GM19240 (cell line): ENCODE data around the gene RHOH.

ENCODE experiments used
- DNase-seq: peaks from one replicate; pipeline ENCODE4 v3.0.0; 2011; ENCODE audit warnings: low spot score; ENCODE audit not compliant: insufficient read length

Gene RHOH

GRCh38 chr4:40187386-40187906, 9.4 kb upstream of the RHOH start:
- DNase-seq = no peak

DNA sequence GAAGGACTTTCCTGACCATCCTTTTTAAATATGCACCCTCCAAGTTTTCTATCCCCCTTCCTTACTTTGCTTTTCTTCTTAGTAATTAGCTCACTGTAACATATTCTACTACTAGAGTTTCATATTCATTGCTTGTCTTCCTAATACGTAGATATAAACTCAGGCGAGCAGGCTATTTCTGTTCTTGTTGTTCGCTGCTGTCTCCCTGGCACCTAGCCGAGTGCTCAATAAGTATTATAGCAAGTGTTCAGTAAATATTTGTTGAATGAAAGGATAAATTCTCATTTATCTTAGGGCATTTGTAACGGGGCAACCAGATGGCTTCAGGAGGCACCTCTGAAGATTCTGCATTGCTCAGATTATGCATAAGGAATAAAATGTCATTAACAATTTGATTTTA, 6.8 kb upstream of the RHOH start:
- no peak for DNase-seq

- DNase-seq = no peak
These were observed 6.4 kb upstream of the RHOH start for GRCh38 chr4:40190465-40190864.

DNA sequence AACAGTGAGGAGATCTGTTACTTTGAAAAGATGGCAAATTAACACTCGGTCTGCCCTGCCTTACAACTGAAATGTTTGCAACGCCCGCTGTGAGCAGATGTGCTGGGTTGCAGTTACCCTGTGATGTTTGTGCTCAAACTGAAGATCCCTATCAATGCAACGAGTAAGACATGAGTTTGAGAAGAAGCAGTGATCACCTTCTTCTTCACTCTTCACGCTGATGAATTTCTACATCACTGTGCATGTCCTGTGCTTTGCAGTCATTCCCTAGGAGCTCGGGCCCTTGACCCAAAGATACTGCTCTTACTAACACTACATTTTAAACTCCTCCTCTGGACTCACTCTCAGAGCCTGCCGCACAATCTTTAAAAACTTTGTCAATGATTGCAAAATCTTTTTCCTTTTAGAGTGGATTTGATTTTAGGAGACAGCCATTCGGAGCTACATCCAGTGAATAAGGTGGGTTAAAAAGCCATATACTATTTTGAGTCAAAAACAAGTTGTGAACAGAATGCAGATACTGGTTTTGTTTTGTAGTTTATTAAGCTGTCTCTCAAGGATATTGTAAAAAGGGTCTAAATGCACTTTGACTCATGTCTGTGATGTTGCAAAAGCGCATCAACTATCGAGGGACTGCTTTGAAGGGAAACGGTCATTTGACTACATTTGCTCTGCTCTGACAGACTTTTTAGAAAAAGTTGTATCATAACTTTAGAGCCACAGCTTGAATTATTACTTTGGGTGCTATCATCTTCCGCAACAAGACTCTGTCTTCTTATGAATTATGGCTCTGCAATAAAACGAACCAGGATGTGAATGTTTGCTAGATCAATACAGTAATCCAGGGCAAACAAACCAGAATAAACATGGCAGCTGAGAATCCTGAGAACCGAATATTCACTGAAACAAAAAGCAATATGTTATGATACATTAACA, 5.7 kb upstream of the RHOH start:
- no peak for DNase-seq

DNA sequence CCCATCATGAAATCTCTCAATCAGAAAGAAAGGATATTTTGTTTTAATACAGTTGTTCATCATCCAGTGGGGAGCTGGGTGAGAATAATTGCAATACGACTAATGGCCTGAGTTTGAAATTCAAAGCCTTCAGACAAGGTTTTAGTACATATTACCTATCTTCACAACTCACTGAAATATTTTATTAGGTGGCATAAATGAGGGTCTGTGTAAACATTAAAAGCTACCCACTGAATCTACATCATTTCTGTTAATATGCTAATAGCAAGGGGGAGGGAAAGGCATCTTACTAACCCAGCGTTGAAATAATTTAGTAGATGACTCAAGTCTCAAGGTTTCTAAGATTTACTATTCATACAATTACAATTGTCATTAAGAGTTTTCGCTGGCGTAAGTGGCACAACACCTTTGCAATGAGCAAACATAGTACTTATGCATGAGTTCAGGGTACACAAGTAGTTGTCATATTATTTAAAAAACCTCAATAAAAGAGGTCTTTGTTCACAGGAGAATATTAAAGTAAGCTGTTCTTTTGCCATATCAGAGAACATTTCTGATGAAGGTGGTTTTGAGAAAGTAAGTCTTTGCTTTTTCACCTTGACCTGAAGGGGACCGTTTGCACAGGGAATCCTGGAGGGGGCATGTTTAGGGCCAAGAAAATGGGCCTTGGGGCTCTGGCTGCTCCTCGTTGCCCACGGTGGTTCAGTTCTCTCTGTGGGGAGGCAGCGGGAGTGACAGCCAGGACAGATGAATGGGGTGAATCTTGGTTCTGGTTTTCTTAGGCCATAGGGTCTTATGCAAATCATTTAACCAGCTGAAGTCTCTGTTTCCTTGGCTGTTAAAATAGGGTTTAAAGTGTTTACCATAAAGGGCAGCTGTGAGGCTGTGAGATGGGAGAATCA, 4.5 kb upstream of the RHOH start:
- no peak for DNase-seq

GRCh38 chr4:40193016-40193571, 3.7 kb upstream of the RHOH start:
- DNase-seq = no peak

DNA sequence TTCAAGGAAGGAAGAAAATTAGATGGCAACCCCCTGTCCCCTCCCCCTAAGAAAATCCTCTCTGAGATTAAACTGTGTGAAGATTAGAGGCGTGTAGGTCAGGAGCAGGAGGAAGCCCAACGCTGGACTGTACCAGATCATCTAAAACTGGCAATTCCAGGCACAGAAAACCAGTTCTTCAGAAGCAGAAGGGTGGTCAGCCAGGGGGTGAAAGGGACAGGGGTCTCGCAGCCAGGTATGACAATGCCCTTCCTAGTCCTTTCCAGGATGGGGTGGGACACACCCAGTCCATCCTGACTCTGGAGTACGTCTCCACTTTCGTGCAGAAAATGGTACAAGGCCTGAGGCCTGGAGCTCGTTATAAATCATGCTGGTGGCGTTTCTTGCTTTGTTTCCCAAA, 3.3 kb upstream of the RHOH start:
- DNase-seq = no peak

DNA sequence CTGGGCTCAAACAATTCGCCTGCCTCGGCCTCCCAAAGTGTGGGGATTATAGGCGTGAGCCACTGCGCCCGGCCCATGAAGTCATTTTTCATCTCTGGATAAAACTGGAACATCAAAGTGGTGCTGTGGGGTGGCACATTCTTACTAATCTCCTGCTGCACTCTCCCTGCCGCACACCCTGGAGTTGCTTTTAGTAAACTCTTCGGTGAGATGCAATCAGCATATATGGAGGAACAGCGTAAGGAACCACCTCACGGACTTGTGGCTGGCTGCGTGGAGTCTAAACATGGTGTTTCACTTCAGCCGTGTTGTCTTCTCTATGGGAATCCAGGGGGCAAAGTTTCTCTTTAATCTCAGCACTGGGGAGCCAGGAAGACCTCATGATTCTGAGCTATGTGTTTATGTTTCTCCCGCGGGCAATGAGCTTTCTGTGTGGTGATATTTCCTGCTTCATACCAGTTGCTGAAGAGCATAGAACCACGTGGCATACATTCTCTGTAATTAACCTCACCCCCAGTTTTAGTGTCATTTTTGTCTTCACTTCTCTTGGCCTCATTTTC, 2.1 kb upstream of the RHOH start:
- no peak for DNase-seq

GRCh38 chr4:40195182-40196177, 1.4 kb upstream of the RHOH start:
- no peak for DNase-seq

DNA sequence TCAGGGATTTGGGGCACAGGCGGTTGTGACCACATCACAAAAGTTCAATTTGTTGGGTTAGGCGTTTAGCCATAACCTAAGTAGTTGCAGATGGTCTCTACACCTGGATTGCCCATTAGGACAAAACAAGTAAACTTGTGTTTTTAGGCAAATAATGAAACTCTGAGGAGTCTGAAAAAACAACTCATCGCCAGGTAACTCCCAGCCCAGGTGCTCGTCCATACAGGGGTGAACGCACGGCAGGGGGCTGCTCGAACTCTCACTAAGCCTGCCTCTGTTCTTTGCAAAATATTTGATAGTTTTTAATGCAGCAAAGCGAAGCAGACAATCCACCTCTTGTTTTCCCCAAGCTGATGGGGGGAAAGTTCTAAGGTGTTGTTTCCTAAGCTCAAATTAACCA, 559 bp upstream of the RHOH start:
- no peak for DNase-seq

DNA sequence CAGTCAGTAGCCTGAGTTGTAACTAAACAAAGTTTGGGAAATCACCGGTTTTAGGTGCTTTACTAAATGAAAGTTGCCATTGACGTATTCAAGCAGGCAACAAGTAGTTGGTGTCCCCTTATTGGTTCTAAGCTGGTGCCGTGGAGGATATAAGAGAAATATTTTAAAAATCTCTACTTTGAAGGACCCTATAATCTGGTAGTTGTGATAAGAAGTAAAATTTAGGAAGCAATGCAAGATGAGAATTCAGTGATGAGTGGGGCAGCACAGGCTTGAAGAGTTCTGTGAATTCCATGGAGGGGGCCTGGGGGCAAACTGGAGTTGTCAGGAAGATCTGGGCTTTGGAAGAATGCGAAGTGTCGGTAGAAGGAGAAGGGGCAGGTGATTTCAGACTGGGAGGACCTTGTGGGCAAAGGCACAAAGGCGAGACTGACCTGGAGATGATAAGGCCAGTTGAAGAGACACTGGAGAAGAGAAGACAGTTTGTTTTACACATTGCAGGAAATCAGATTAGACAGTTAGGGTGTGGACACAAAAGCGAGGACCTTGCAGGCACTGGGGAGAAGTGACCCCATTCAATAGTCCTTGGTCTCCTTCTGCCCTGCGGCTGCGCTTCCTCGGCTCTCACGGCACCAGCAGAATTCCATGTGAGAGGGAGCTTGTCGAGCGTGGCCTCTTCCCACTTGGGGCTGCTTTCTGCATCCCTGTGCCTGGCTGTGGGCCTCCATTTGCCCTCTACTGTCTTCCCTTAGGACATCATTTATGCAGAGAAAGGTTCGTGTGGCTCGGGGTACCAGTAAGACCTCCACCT, 1.3 kb downstream of the RHOH start:
- no peak for DNase-seq

GRCh38 chr4:40199179-40199670, 2.4 kb downstream of the RHOH start:
- no peak for DNase-seq

GRCh38 chr4:40199999-40200874, 3.4 kb downstream of the RHOH start:
- no peak for DNase-seq

DNA sequence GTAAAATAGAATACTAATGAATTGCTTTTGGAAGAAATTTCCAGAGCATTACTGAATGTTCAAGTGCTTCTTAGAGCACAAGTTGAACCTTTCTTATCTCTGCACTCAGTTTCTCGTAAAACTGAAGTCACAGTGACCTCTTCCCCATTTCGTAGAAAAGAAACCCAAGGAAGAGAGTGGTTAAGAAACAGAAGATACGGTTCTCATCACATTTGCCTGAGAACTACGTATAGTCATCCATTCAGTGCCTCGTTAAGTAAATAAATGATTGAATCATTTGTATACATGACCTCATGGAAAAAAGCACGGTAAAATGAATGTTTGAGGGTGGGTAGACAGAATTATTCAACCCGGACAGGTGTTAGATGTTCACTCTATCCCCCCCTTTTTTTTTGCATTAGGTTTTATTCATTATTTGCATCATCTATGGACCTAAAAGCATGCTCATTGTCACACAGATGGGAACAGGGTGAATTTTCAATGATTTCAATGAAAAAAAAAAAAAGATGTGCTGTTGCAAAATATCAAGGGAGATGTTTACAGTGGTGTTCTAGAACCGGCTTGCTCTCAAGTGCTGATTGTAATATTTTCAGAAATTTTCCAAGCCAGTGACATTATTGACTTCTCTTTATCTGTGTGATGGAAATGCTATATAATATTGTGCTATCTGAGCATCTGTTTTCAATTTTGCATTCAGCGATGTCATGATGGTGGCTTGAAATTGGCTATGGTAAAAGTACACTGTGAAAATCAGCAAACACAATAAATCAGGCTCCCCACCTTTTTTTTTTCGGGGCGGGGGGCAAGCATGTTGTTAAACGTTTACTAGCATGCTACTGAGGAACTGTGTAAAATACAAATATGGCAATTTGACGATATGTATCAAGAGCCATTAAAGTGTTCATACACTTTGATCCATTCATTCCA, 4.3 kb downstream of the RHOH start:
- DNase-seq = no peak

- DNase-seq = no peak
These were observed 5.1 kb downstream of the RHOH start for GRCh38 chr4:40201898-40202297.

DNA sequence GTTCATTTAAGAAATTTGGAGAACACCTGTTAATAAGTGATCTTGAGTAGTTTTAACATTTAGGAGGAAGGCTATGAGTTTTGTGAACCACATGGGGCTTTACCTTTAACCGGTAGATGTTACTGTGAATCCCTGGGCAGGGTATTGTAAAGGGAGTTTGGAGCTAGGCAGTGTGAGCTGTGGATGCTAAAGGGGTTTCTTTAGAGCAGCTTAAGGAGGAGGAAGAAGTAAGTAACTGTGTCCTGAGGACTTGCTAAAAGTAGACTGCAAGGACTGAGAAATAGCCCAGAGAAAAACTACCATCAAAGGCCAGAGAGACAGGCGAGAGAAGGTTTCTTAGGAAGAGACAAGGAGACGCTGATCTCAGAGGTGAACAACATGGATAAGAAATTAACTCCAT, 5.6 kb downstream of the RHOH start:
- DNase-seq = no peak
